MCF 10A (cell line): ENCODE results near the gene RNF138. TPM values are rescaled to one million over a fixed set of nuclear protein-coding genes. Genes with fewer than 3 reads are reported as not detected.
"Not testable (repeated sequence)": the region's sequence is repeated elsewhere in the genome, so short reads cannot be mapped to it uniquely, and the experiment has no call there.

ENCODE experiments used
- BruUV-seq: library from RNA; stranded (reverse); fragments of 400-500 nt; replicated peaks from 2 replicates; lab custom pipeline; 2021; lab: Mats Ljungman, UMichigan
- CTCF ChIA-PET: fragments of 300-600 bp; sonication (Branson Sonifier 250); formaldehyde crosslinking; extraction: SDS; loops from one replicate; lab custom pipeline; 2021; ENCODE audit warnings: antibody characterized with exemption, inconsistent platforms; lab: Yijun Ruan, JAX
- POLR2A ChIA-PET: fragments of 300-600, 350-650 bp; sonication (Branson Sonifier 250); formaldehyde crosslinking; extraction: SDS; loops from one replicate; lab custom pipeline; 2020; ENCODE audit warnings: antibody characterized with exemption, inconsistent platforms; lab: Yijun Ruan, JAX
- DNase-seq: peaks from one replicate; pipeline ENCODE4 v3.0.0-alpha.2; 2018; ENCODE audit not compliant: unreplicated experiment
- H3K27ac Mint-ChIP-seq: one replicate; pipeline ENCODE4 v1.8.0; 2022; ENCODE audit warnings: mild to moderate bottlenecking, low read depth, mixed read lengths; ENCODE audit not compliant: unreplicated experiment
- H3K27me3 Mint-ChIP-seq: one replicate; pipeline ENCODE4 v1.8.0; 2022; ENCODE audit warnings: mixed read lengths; ENCODE audit not compliant: insufficient read depth, unreplicated experiment
- H3K36me3 Mint-ChIP-seq: one replicate; pipeline ENCODE4 v1.8.0; 2022; ENCODE audit warnings: mild to moderate bottlenecking, moderate library complexity, mixed read lengths; ENCODE audit not compliant: insufficient read depth, unreplicated experiment
- H3K4me1 Mint-ChIP-seq: one replicate; pipeline ENCODE4 v1.8.0; 2022; ENCODE audit warnings: mixed read lengths; ENCODE audit not compliant: insufficient read depth, unreplicated experiment
- H3K4me3 Mint-ChIP-seq: one replicate; pipeline ENCODE4 v1.8.0; 2022; ENCODE audit warnings: mild to moderate bottlenecking, moderate library complexity, mixed read lengths; ENCODE audit not compliant: unreplicated experiment
- H3K9me3 Mint-ChIP-seq: one replicate; pipeline ENCODE4 v1.8.0; 2022; ENCODE audit warnings: mixed read lengths; ENCODE audit not compliant: unreplicated experiment
- CTCF ChIP-seq: fragments of 200-600 bp; IDR thresholded peaks from one replicate; pipeline ENCODE4 v1.8.0; 2022; ENCODE audit warnings: antibody characterized with exemption, mild to moderate bottlenecking; ENCODE audit not compliant: unreplicated experiment
- intact Hi-C: fragments of 100-400 bp; cut with micrococcal nuclease; formaldehyde crosslinking; loops from 2 replicates; pipeline ENCODE4 v1.14.1; 2022
- total RNA-seq: library from RNA; stranded (reverse); gene quantifications from 2 replicates; pipeline ENCODE4 v1.2.3, GENCODE V29; 2022

Gene RNF138
- total RNA-seq, 1 experiment from 2014 or later = 64.5 TPM

- Mint-ChIP-seq H3K4me1 (no peaks in the 10 kb centered on the region), H3K36me3 (no peaks in the 10 kb centered on the region), H3K4me3 (no peak overlapping the region), H3K9me3 (no peaks in the 10 kb centered on the region), H3K27me3 (no peaks in the 10 kb centered on the region), H3K27ac (no peak overlapping the region)
- no TSS peak for BruUV-seq
- TF ChIP-seq CTCF = no peak
- CTCF ChIA-PET = interaction anchor here (0.6 to 1.9 kb wide), 4 partner anchors 15 to 315 kb away, joined by 3 to 8 read pairs (median 4); no protein-coding TSS in a partner anchor
- no peak for DNase-seq
- POLR2A ChIA-PET = no interaction called here
- intact Hi-C loops = no loop called here
These were observed 83.0 kb downstream of the RNF138 start for GRCh38 chr18:32174719-32175118.

DNA sequence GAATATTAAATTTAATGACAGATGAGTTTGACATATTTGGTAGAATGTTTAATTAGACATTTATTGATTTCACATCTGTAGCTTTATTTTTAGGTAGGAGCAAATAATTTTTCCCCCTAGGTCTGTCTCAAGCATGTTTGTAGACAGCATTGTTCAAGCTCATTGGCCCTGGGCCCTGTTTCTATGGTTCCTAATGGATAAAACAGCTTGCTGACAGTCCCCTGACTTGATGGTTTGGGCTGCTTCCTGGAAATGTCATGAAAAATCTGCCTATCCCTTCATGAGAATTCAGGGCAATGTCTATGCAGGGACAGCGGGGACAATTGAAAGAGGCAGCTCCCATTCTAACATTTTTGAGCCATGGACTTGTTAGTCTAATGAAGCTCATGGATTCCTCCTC lies 83.6 kb downstream of the RNF138 start:
- intact Hi-C loops = no loop called here
- H3K27ac Mint-ChIP-seq = no peak overlapping the region
- no peaks in the 10 kb centered on the region for H3K27me3 Mint-ChIP-seq
- no peak for DNase-seq
- BruUV-seq = no TSS peak
- ChIA-PET POLR2A (interaction anchor here (0.6 kb wide), 1 partner anchor 117 kb away, joined by 3 read pairs; no protein-coding TSS in a partner anchor), CTCF (interaction anchor here (0.6 to 1.9 kb wide), 4 partner anchors 16 to 315 kb away, joined by 3 to 8 read pairs (median 4); no protein-coding TSS in a partner anchor)
- no peaks in the 10 kb centered on the region for H3K36me3 Mint-ChIP-seq
- no peaks in the 10 kb centered on the region for H3K9me3 Mint-ChIP-seq
- H3K4me3 Mint-ChIP-seq = no peak overlapping the region
- no peak for TF ChIP-seq CTCF
- H3K4me1 Mint-ChIP-seq = no peaks in the 10 kb centered on the region

GRCh38 chr18:32176745-32177144 lies 85.1 kb downstream of the RNF138 start:
- H3K4me3 Mint-ChIP-seq, H3K9me3 Mint-ChIP-seq, H3K4me1 Mint-ChIP-seq, BruUV-seq, intact Hi-C loops, H3K27ac Mint-ChIP-seq, H3K36me3 Mint-ChIP-seq, H3K27me3 Mint-ChIP-seq, DNase-seq: not testable (repeated sequence)
- ChIA-PET POLR2A (interaction anchor here (0.7 kb wide), 1 partner anchor 33 kb away, joined by 4 read pairs; no protein-coding TSS in a partner anchor), CTCF (interaction anchor here (1.9 kb wide), 1 partner anchor 19 kb away, joined by 8 read pairs; no protein-coding TSS in a partner anchor)

- ChIA-PET POLR2A (interaction anchor here (0.5 kb wide), 1 partner anchor 1504 kb away, joined by 3 read pairs; no protein-coding TSS in a partner anchor), CTCF (no interaction called here)
- no TSS peak for BruUV-seq
- no peaks in the 10 kb centered on the region for H3K27me3 Mint-ChIP-seq
- TF ChIP-seq CTCF = no peak
- intact Hi-C loops = no loop called here
- H3K4me3 Mint-ChIP-seq = no peak overlapping the region
- H3K9me3 Mint-ChIP-seq = no peaks in the 10 kb centered on the region
- no peaks in the 10 kb centered on the region for H3K36me3 Mint-ChIP-seq
- no peaks in the 10 kb centered on the region for H3K4me1 Mint-ChIP-seq
- H3K27ac Mint-ChIP-seq = no peak overlapping the region
- no peak for DNase-seq
These were observed 85.9 kb downstream of the RNF138 start for GRCh38 chr18:32177530-32177929.

Other genes starting within 250 kb of the RNF138 start
- 29.0 and 33.9 TPM in 2 replicates for gene TRAPPC8, start 148.7 kb upstream of the RNF138 start, total RNA-seq
- 3.5 and 6.2 TPM in 2 replicates for gene RNF125, start 73.0 kb upstream of the RNF138 start, total RNA-seq
- gene MEP1B, start 98.2 kb downstream of the RNF138 start, total RNA-seq = not detected in 2 replicates